HS-27A (cell line): ENCODE results near the gene C19orf38.

ENCODE experiments used
- DNase-seq: peaks from one replicate; pipeline ENCODE4 v3.0.0-alpha.2; 2012; ENCODE audit warnings: low read depth, missing footprints

Gene C19orf38

GRCh38 chr19:10848230-10848856 is at the start of gene C19orf38:
Gene C19orf38 (plus strand): TSS chr19:10848415. CDS start chr19:10848509, 94 bp downstream.
- DNase-seq = no peak

GRCh38 chr19:10800488-10800887 is 47.7 kb upstream of the C19orf38 start:
- no peak for DNase-seq

- DNase-seq = no peak
Measured at GRCh38 chr19:10802479-10802878, 45.7 kb upstream of the C19orf38 start.

- DNase-seq = no peak
Measured at GRCh38 chr19:10803252-10803651, 45.0 kb upstream of the C19orf38 start.

- DNase-seq = no peak
Measured at GRCh38 chr19:10805065-10805757, 43.0 kb upstream of the C19orf38 start.

GRCh38 chr19:10805758-10806247 is 42.4 kb upstream of the C19orf38 start:
- no peak for DNase-seq

- no peak for DNase-seq
Measured at GRCh38 chr19:10808937-10809649, 39.1 kb upstream of the C19orf38 start.

GRCh38 chr19:10809651-10810285 is 38.4 kb upstream of the C19orf38 start:
- DNase-seq = no peak

GRCh38 chr19:10811391-10812111 is 36.7 kb upstream of the C19orf38 start:
- no peak for DNase-seq

GRCh38 chr19:10812196-10812595 is 36.0 kb upstream of the C19orf38 start:
- DNase-seq = no peak

GRCh38 chr19:10812902-10813404 is 35.3 kb upstream of the C19orf38 start:
- peak; percentile 60 for DNase-seq

- DNase-seq = no peak
Measured at GRCh38 chr19:10815007-10815536, 33.1 kb upstream of the C19orf38 start.

GRCh38 chr19:10815969-10816644 is 32.1 kb upstream of the C19orf38 start:
- no peak for DNase-seq

- no peak for DNase-seq
Measured at GRCh38 chr19:10816691-10817090, 31.5 kb upstream of the C19orf38 start.

- peak; percentile 80 for DNase-seq
Measured at GRCh38 chr19:10817291-10818038, 30.8 kb upstream of the C19orf38 start.

GRCh38 chr19:10818301-10819123 is 29.7 kb upstream of the C19orf38 start:
- DNase-seq = no peak

GRCh38 chr19:10819124-10820060 is 28.8 kb upstream of the C19orf38 start:
- DNase-seq = no peak

- DNase-seq = no peak
Measured at GRCh38 chr19:10820173-10820572, 28.0 kb upstream of the C19orf38 start.
